Mesothelial cell of epicardium (in vitro differentiated cells): ENCODE measurements around the gene HOXB6. TPM values are rescaled to one million over a fixed set of nuclear protein-coding genes. Genes with fewer than 3 reads are reported as not detected.

ENCODE experiments used
- DNase-seq, 2 experiments: peaks; one replicate each; pipeline ENCODE4 v3.0.0; 2021; ENCODE audit warnings: low spot score in 2 of 2; ENCODE audit not compliant: unreplicated experiment in 2 of 2
- H3K27ac Mint-ChIP-seq: 2 replicates; pipeline ENCODE4 v1.8.0; 2021; ENCODE audit warnings: mixed read lengths
- H3K27me3 Mint-ChIP-seq: 2 replicates; pipeline ENCODE4 v1.8.0; 2021; ENCODE audit warnings: low read depth, mixed read lengths
- H3K36me3 Mint-ChIP-seq: 2 replicates; pipeline ENCODE4 v1.8.0; 2021; ENCODE audit warnings: mixed read lengths
- H3K4me1 Mint-ChIP-seq: 2 replicates; pipeline ENCODE4 v1.8.0; 2021; ENCODE audit warnings: mixed read lengths
- H3K4me3 Mint-ChIP-seq: 2 replicates; pipeline ENCODE4 v1.8.0; 2021; ENCODE audit warnings: mild to moderate bottlenecking, moderate library complexity, mixed read lengths
- H3K9me3 Mint-ChIP-seq: 2 replicates; pipeline ENCODE4 v1.8.0; 2021; ENCODE audit warnings: mixed read lengths
- total RNA-seq: library from RNA; stranded (reverse); gene quantifications from 3 replicates; pipeline ENCODE4 v1.2.1, GENCODE V29; 2021
- TF ChIP-seq, protein P1 (sequence below): fragments of 200-600 bp; sonication (generic); IDR thresholded peaks from one replicate; pipeline ENCODE4 v1.5.0; 2021; ENCODE audit warnings: antibody characterized with exemption; ENCODE audit not compliant: unreplicated experiment

HOXB6 gene
- total RNA-seq, 1 donor from 2014 or later = 59.7 TPM

DNA sequence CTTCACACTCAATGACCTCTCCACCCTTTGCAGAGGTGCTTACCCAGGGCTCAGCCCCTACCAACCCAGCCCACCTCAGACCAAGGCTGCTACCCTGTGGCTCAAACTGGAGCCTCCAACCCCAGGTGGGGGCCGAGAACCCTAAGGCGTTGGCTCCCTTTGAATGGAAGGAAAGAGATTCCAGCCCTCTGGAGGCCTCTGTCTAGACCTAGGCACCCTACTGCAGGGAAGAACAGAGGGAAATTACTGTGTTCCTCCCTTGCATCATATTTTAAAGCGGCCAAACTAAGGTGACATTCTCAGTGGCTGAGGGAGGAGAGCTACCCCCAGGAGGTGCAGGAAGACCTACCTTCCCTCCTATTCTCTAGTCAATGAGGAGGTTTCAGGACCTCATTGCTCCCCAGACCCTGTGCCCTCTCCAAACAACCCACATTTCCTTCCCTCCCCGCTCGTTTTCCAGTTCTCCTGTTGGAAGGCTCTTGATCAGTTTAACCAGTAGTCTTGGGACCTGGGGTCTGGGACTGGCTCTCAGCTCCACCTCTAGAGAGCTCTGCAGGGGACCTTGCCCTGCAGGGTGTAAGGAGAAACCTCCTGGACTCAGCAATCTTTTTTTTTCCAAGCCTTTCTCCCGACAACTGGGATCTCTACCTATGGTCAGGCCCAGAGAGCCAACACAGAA lies 15.8 kb upstream of the HOXB6 start:
- Mint-ChIP-seq H3K9me3 (no peaks in the 10 kb centered on the region), H3K27ac (peak overlapping the region; percentile 86), H3K36me3 (peaks cover 18% of the 10 kb centered on the region), H3K4me1 (peaks cover 70% of the 10 kb centered on the region), H3K27me3 (peaks cover 75% of the 10 kb centered on the region), H3K4me3 (peak overlapping the region; percentile 47)
- no peak for DNase-seq
- TF ChIP-seq, protein P1, sequence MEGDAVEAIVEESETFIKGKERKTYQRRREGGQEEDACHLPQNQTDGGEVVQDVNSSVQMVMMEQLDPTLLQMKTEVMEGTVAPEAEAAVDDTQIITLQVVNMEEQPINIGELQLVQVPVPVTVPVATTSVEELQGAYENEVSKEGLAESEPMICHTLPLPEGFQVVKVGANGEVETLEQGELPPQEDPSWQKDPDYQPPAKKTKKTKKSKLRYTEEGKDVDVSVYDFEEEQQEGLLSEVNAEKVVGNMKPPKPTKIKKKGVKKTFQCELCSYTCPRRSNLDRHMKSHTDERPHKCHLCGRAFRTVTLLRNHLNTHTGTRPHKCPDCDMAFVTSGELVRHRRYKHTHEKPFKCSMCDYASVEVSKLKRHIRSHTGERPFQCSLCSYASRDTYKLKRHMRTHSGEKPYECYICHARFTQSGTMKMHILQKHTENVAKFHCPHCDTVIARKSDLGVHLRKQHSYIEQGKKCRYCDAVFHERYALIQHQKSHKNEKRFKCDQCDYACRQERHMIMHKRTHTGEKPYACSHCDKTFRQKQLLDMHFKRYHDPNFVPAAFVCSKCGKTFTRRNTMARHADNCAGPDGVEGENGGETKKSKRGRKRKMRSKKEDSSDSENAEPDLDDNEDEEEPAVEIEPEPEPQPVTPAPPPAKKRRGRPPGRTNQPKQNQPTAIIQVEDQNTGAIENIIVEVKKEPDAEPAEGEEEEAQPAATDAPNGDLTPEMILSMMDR = no peak

DNA sequence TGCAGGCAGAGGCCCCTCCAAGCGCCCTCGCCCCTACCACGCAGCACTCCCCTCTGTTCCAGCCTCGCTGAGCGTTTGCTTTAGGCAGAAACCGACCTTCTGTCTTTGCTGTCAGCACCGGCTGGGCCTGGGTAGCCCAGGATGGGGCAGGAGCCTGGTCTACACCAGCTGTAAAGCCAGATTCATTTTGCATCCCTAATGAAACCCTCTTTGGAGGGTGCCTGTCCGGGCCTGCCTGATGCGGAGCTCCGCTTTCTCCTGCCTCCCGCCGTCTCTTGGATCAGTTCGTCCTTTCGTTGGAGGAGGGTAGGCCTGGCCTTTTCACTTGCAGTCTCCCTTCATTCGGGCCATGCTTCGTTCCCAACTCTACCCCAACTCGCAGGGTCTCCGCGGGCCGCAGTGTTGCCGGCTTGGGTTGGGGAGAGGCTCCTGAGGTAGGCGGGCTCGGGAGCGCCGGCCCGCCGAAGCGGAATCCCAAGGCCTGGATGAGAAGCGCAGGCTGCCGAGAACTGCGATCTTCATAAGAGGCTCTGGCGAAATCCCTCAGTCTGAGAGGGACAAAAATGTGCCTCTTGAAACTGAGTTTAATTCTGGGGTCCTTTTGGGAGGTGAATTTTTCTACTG lies 15.2 kb upstream of the HOXB6 start:
- no peak for DNase-seq
- H3K27ac Mint-ChIP-seq = peak overlapping the region; percentile 93
- H3K27me3 Mint-ChIP-seq = peaks cover 74% of the 10 kb centered on the region
- peaks cover 76% of the 10 kb centered on the region for H3K4me1 Mint-ChIP-seq
- no peaks in the 10 kb centered on the region for H3K9me3 Mint-ChIP-seq
- peak overlapping the region; percentile 69 for H3K4me3 Mint-ChIP-seq
- H3K36me3 Mint-ChIP-seq = peaks cover 18% of the 10 kb centered on the region
- TF ChIP-seq, protein P1 = no peak

DNA sequence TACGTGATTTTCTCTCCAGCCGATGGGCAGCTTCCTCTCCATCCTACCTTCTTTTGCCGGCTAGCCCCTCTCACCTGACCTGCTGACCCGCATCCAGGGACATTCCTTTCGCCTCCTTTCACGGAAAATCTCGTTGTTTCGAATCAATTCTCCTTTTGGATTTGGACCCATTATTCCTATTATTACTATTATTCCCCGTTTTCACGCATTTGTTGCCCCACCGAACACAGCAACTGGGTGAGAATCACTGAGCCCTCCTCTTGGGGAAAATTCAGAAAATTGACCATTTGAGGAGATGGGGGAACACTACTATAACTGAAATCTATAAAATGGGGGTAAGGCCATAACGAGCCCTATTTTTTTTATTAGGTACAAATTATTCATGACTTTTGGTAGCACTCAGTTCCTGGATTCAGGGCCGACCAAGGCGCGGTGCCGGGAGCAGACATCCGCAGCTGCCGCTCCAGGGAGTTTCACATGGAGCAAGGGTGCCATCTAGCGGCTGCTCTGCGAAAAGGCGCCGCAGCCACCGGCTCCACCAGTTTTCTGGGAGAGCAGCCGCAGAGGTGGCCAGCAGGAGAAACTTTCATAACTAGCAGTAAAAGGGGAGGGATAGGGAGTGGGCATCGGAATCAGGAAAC lies 13.6 kb upstream of the HOXB6 start:
- TF ChIP-seq, protein P1 = peak; percentile 98
- DNase-seq = peak; percentile 88 to 99
- H3K4me1 Mint-ChIP-seq = peaks cover 68% of the 10 kb centered on the region
- H3K36me3 Mint-ChIP-seq = peaks cover 18% of the 10 kb centered on the region
- H3K4me3 Mint-ChIP-seq = peak overlapping the region; percentile 69
- H3K27me3 Mint-ChIP-seq = peaks cover 60% of the 10 kb centered on the region
- peak overlapping the region; percentile 94 for H3K27ac Mint-ChIP-seq
- H3K9me3 Mint-ChIP-seq = no peaks in the 10 kb centered on the region

DNA sequence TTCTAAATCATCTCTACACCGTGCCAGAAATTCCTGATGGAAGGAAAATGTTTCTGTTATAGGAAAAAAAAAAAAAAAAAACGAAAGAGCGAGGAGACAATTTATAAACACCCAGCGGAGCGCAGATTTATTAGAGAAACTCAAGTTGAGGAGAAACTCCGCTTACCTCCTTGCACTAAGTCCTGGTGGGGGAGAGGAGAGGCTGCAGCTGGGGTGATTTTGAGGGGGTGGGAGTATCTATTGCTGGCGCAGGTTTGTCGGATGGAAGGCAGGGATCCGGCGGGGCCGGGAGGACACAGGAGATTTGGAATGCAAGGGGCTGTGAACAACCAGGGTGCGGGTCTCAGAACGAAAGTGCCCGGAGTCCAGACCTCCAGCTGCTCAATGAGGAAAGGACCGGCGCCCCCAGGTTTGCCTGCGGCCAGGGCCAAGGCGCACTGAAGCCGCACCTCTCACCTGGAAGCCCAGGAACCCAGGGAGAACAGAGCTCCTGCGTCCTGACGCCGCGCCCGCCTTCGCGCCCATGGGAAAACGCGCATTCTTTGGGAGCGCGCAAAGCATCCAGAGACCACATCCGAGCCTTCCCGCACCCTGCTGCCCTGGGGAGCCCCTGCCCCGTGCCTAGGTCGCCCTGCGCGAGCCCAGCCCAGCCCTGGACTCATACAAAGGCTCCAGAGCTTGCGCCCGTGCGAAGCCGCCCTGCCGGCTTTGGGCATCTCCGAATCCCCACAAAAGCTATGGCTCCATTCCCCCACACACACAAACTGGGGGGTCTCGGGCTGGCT lies 12.9 kb upstream of the HOXB6 start:
- H3K36me3 Mint-ChIP-seq = peaks cover 15% of the 10 kb centered on the region
- TF ChIP-seq, protein P1 = no peak
- H3K27ac Mint-ChIP-seq = peak overlapping the region; percentile 94
- H3K4me1 Mint-ChIP-seq = peaks cover 64% of the 10 kb centered on the region
- no peaks in the 10 kb centered on the region for H3K9me3 Mint-ChIP-seq
- DNase-seq = no peak
- H3K27me3 Mint-ChIP-seq = peaks cover 53% of the 10 kb centered on the region
- peak overlapping the region; percentile 69 for H3K4me3 Mint-ChIP-seq

DNA sequence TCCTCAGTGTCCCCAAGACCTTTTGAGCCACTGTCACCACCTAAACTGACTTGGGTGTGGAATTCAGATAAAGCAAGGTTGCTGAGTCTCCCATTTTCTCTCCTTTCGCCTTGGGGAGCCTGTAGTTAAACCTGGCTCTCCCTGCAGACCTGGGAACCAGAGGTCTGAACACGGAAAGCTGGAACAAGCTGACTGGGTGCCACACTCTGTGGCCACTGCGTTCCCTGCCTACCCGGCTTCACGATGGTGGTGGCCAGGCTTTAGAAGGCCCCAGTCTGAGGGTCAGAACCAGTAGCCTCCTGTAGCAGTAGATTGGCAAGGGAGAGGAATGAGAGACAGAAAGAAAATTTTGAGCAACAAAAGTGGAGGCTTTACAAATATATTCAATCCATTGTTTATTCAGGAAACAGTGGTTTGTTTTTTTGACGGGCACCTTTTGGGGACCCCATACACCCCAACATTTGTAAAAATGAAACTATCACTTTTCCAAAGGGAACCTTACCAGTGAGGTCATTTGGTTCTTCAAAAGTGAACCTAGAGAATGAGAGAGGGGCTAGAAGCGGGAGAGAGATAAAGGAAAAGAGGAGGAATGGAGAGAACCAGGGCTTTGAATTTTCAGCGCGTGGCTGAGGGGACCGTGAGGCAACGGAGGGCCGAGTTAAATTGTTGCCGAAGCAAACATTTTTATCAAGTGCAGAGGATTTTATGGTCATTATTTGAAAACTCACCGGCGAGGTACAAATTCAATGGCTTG lies 12.1 kb upstream of the HOXB6 start:
- H3K9me3 Mint-ChIP-seq = no peaks in the 10 kb centered on the region
- TF ChIP-seq, protein P1 = no peak
- peak overlapping the region; percentile 69 for H3K4me3 Mint-ChIP-seq
- DNase-seq = no peak
- peak overlapping the region; percentile 75 for H3K27ac Mint-ChIP-seq
- H3K4me1 Mint-ChIP-seq = peaks cover 69% of the 10 kb centered on the region
- H3K27me3 Mint-ChIP-seq = peaks cover 45% of the 10 kb centered on the region
- H3K36me3 Mint-ChIP-seq = peaks cover 12% of the 10 kb centered on the region
